DOHH2 (cell line): ENCODE results near the gene TRIM37.

Experiments
- CTCF ChIP-seq: fragments of 200-600 bp; sonication (generic); IDR thresholded peaks from one replicate; pipeline ENCODE4 v1.5.1; 2014; ENCODE audit warnings: antibody characterized with exemption, mild to moderate bottlenecking, low read depth, low read length; ENCODE audit not compliant: poor library complexity, severe bottlenecking
- EZH2phosphoT487 ChIP-seq: fragments of 200-600 bp; sonication (generic); IDR thresholded peaks from 2 replicates; pipeline ENCODE4 v1.6.1; 2017; ENCODE audit warnings: borderline replicate concordance, mild to moderate bottlenecking, antibody characterized with exemption, low read length, moderate library complexity, mixed read lengths

GRCh38 chr17:59151006-59151405 lies 44.3 kb upstream of the TRIM37 start:
- TF ChIP-seq CTCF (no peak), EZH2phosphoT487 (no peak)
